IMR-90 (cell line): Measurements from ENCODE around the gene NCOA7. TPM values are rescaled to one million over a fixed set of nuclear protein-coding genes. Genes with fewer than 3 reads are reported as not detected.

ENCODE experiments used
- ATAC-seq: fragments of 200-7000 bp; cut with Tn5 transposase; 2 replicates; pipeline ENCODE4 v1.9.1; 2020; ENCODE audit warnings: low read depth, mild to moderate bottlenecking, moderate library complexity
- BruUV-seq: library from RNA; stranded (reverse); fragments of 400-500 nt; replicated peaks from 2 replicates; lab custom pipeline; 2021; lab: Mats Ljungman, UMichigan
- CTCF ChIA-PET: fragments of 300-600 bp; formaldehyde crosslinking; extraction: SDS; loops from one replicate; lab custom pipeline; 2021; ENCODE audit warnings: antibody characterized with exemption; lab: Yijun Ruan, JAX
- POLR2A ChIA-PET: fragments of 300-600 bp; sonication (Branson Sonifier 250); formaldehyde crosslinking; loops from one replicate; lab custom pipeline; 2022; ENCODE audit warnings: antibody characterized with exemption; ENCODE audit not compliant: unreplicated experiment; lab: Charles Lee
- DNase-seq: peaks from one replicate; pipeline ENCODE4 v3.0.0; 2013
- H2AFZ ChIP-seq: replicated peaks from 2 replicates; pipeline ENCODE3; 2013; ENCODE audit warnings: low read length, mild to moderate bottlenecking; ENCODE audit not compliant: poor library complexity
- H2AK5ac ChIP-seq: 2 replicates; pipeline ENCODE4 v1.6.1; 2013; ENCODE audit warnings: low read depth, low read length, inconsistent platforms
- H2AK9ac ChIP-seq: replicated peaks from 2 replicates; pipeline ENCODE3; 2013; ENCODE audit warnings: mild to moderate bottlenecking, low read depth, low read length, moderate library complexity; ENCODE audit not compliant: poor library complexity
- H2BK120ac ChIP-seq: 2 replicates; pipeline ENCODE4 v1.6.1; 2013; ENCODE audit warnings: low read depth, low read length, inconsistent platforms
- H2BK15ac ChIP-seq: 3 replicates; pipeline ENCODE4 v1.6.1; 2013; ENCODE audit warnings: low read depth, low read length, inconsistent platforms
- H2BK20ac ChIP-seq: 2 replicates; pipeline ENCODE4 v1.6.1; 2013; ENCODE audit warnings: low read depth, mild to moderate bottlenecking, inconsistent platforms, low read length, moderate library complexity
- H2BK5ac ChIP-seq: 2 replicates; pipeline ENCODE4 v1.6.1; 2013; ENCODE audit warnings: mild to moderate bottlenecking, low read depth, low read length, inconsistent platforms; ENCODE audit not compliant: poor library complexity, severe bottlenecking
- H3K14ac ChIP-seq: replicated peaks from 2 replicates; pipeline ENCODE4 v1.6.1; 2013; ENCODE audit warnings: low read depth, low read length, inconsistent platforms
- H3K18ac ChIP-seq: 2 replicates; pipeline ENCODE4 v1.6.1; 2013; ENCODE audit warnings: low read depth, low read length, control low read depth
- H3K23ac ChIP-seq: 2 replicates; pipeline ENCODE4 v1.6.1; 2013; ENCODE audit warnings: low read depth, low read length, inconsistent platforms
- H3K27ac ChIP-seq: 2 replicates; pipeline ENCODE4 v1.5.1; 2013; ENCODE audit warnings: mild to moderate bottlenecking, control low read depth, low read length; ENCODE audit not compliant: insufficient read depth
- H3K27me3 ChIP-seq: 2 replicates; pipeline ENCODE4 v1.6.1; 2013; ENCODE audit warnings: low read length; ENCODE audit not compliant: control insufficient read depth, insufficient read depth
- H3K36me3 ChIP-seq: 2 replicates; pipeline ENCODE4 v1.6.1; 2013; ENCODE audit warnings: low read length, mixed read lengths; ENCODE audit not compliant: control insufficient read depth, insufficient read depth
- H3K4ac ChIP-seq: 2 replicates; pipeline ENCODE4 v1.6.1; 2013; ENCODE audit warnings: low read depth, low read length, inconsistent platforms
- H3K4me1 ChIP-seq: 2 replicates; pipeline ENCODE4 v1.6.1; 2013; ENCODE audit warnings: low read length, mixed read lengths; ENCODE audit not compliant: control insufficient read depth, insufficient read depth
- H3K4me2 ChIP-seq: 2 replicates; pipeline ENCODE4 v1.6.1; 2013; ENCODE audit warnings: low read depth, mild to moderate bottlenecking, control low read depth, low read length, moderate library complexity
- H3K4me3 ChIP-seq: 2 replicates; pipeline ENCODE4 v1.5.1; 2013; ENCODE audit warnings: low read depth, mild to moderate bottlenecking, control low read depth, low read length, moderate library complexity; ENCODE audit not compliant: insufficient read depth
- H3K56ac ChIP-seq: 2 replicates; pipeline ENCODE4 v1.6.1; 2013; ENCODE audit warnings: low read length, inconsistent platforms; ENCODE audit not compliant: insufficient read depth; ENCODE audit errors: extremely low read depth
- H3K79me1 ChIP-seq, 2 experiments: 2 replicates each; pipeline ENCODE4 v1.6.1; 2013; ENCODE audit warnings: low read length in 2 of 2, inconsistent platforms in 1 of 2, low read depth in 1 of 2
- H3K9ac ChIP-seq: 2 replicates; pipeline ENCODE4 v1.6.1; 2013; ENCODE audit warnings: low read depth, low read length, control low read depth
- H3K9me1 ChIP-seq: 2 replicates; pipeline ENCODE4 v1.6.1; 2013; ENCODE audit warnings: low read length, inconsistent platforms; ENCODE audit not compliant: insufficient read depth
- H3K9me3 ChIP-seq: 2 replicates; pipeline ENCODE4 v1.6.1; 2013; ENCODE audit warnings: low read length; ENCODE audit not compliant: control insufficient read depth, insufficient read depth
- H4K20me1 ChIP-seq: 2 replicates; pipeline ENCODE4 v1.6.1; 2013; ENCODE audit warnings: low read length, inconsistent platforms; ENCODE audit not compliant: insufficient read depth
- H4K5ac ChIP-seq: 2 replicates; pipeline ENCODE4 v1.6.1; 2013; ENCODE audit warnings: mild to moderate bottlenecking, low read depth, low read length, control low read depth
- H4K8ac ChIP-seq, 2 experiments: 2 replicates each; pipeline ENCODE4 v1.6.1; 2013; ENCODE audit warnings: low read depth in 2 of 2, low read length in 2 of 2, control low read depth in 1 of 2, inconsistent platforms in 1 of 2
- H4K91ac ChIP-seq: 2 replicates; pipeline ENCODE4 v1.6.1; 2013; ENCODE audit warnings: low read depth, low read length, inconsistent platforms; ENCODE audit not compliant: insufficient read depth
- CTCF ChIP-seq: conservative IDR thresholded peaks from 2 replicates; pipeline ENCODE4 v1.5.1; 2012; ENCODE audit warnings: mild to moderate bottlenecking, low read depth, low read length, improper control_type of control experiment
- FOS ChIP-seq: fragments of 150-350 bp; IDR thresholded peaks from 2 replicates; pipeline ENCODE4 v1.6.1; 2016; ENCODE audit warnings: low read depth, low read length
- MAFK ChIP-seq: IDR thresholded peaks from 2 replicates; pipeline ENCODE4 v1.6.1; 2012; ENCODE audit warnings: low read depth, low read length, improper control_type of control experiment
- RAD21 ChIP-seq: IDR thresholded peaks from 2 replicates; pipeline ENCODE4 v1.6.1; 2012; ENCODE audit warnings: low read length, improper control_type of control experiment
- RFX5 ChIP-seq: IDR thresholded peaks from 2 replicates; pipeline ENCODE4 v1.8.0; 2012; ENCODE audit warnings: low read depth, mild to moderate bottlenecking, low read length, moderate library complexity
- WGBS, 2 experiments: methylation state at CpG; one replicate each; pipeline versions ENCODE4 v1.1.5 to v1.1.7; 2013; ENCODE audit warnings: missing lambda C conversion rate in 2 of 2; ENCODE audit not compliant: insufficient read length in 1 of 2; ENCODE audit errors: extremely low coverage in 2 of 2; 5-methylcytosine and 5-hydroxymethylcytosine counted together
- dilution Hi-C: fragments of 300-500 bp; cut with HindIII; formaldehyde crosslinking; loops from one replicate; pipeline ENCODE4 v1.14.3; 2018; ENCODE audit warnings: low sequenced_read_pairs; ENCODE audit not compliant: unreplicated experiment
- in situ Hi-C: fragments of 300-500 bp; cut with MboI; formaldehyde crosslinking; loops from 3 replicates; pipeline ENCODE4 v1.14.3; 2019; ENCODE audit warnings: low sequenced_read_pairs, inconsistent platforms, mixed read lengths
- intact Hi-C: fragments of 100-400 bp; cut with micrococcal nuclease; formaldehyde crosslinking; loops from 2 replicates; pipeline ENCODE4 v1.10.0; 2022
- polyA plus RNA-seq, 3 experiments: library from polyadenylated mRNA; depleted of rRNA; stranded (reverse); fragments of >200 nt; gene quantifications; 2 replicates each; pipeline ENCODE4 v1.2.3, GENCODE V29; 2012; ENCODE audit warnings: low replicate concordance in 1 of 3
- total RNA-seq: library from RNA; depleted of rRNA; stranded (reverse); fragments of >200 nt; gene quantifications from 2 replicates; pipeline ENCODE4 v1.2.3, GENCODE V29; 2012

The NCOA7 gene
- total and polyA plus RNA-seq, 2 of the 4 experiments (the other 2 are of a cell fraction) = 12.6 to 12.9 TPM

GRCh38 chr6:125789576-125790357 lies 993 bp upstream of the NCOA7 start (continued):
- TF ChIP-seq MAFK (no peak), FOS (no peak), RAD21 (no peak)

- dilution Hi-C loops = no loop called here
- WGBS, 2 experiments = 0% methylated on average over 1 of the region's 28 CpGs; no CpG with 5 or more reads in 1 of the 2 experiments
Measured at GRCh38 chr6:125791151-125791819, 525 bp downstream of the NCOA7 start.

More at GRCh38 chr6:125791151-125791819, 525 bp downstream of the NCOA7 start:
- Histone ChIP-seq H2AK9ac (peak overlapping the region; percentile 75), H2BK120ac (no peak overlapping the region), H3K4me2 (peak overlapping the region; percentile 100), H3K27ac (peak overlapping the region; percentile 26; the same call in 1 of the 2 replicates), H3K23ac (peak overlapping the region; percentile 79), H3K27me3 (no peaks in the 10 kb centered on the region), H3K9me3 (no peaks in the 10 kb centered on the region), H2AK5ac (no peak overlapping the region), H2BK5ac (peak overlapping the region; percentile 34), H3K18ac (no peak overlapping the region; the same call in 1 of the 2 replicates), H2BK20ac (no peak overlapping the region), H3K9ac (peak overlapping the region; percentile 60), H3K36me3 (no peaks in the 10 kb centered on the region), H3K4me1 (peaks cover 8% of the 10 kb centered on the region), H4K8ac (peak overlapping the region in 1 of 2 experiments; percentile 18; a peak in 2 of 4 replicates), H3K4ac (peak overlapping the region; percentile 17; the same call in 1 of the 2 replicates), H4K20me1 (no peaks in the 10 kb centered on the region), H2BK15ac (no peak overlapping the region), H3K9me1 (no peaks in the 10 kb centered on the region), H4K91ac (no peak overlapping the region), H4K5ac (peak overlapping the region; percentile 20; the same call in 1 of the 2 replicates), H2AFZ (peak overlapping the region; percentile 85), H3K56ac (no peak overlapping the region), H3K4me3 (peak overlapping the region; percentile 83), H3K79me1 (peaks cover 9 to 28% of the 10 kb centered on the region in 2 experiments), H3K14ac (peak overlapping the region; percentile 62)
- ATAC-seq (no peak), DNase-seq (peak; percentile 52)
- ChIA-PET POLR2A (interaction anchor here (1.0 to 1.3 kb wide), 3 partner anchors 10 to 166 kb away, joined by 3 read pairs; no protein-coding TSS in a partner anchor), CTCF (interaction anchor here (0.5 to 4.9 kb wide), 15 partner anchors 10 to 490 kb away, joined by 3 to 45 read pairs (median 3); partner anchors contain the start of gene HINT3)
- TF ChIP-seq CTCF (peak; percentile 56), RAD21 (peak; percentile 49), RFX5 (no peak)
- no TSS peak for BruUV-seq
- in situ Hi-C loops = no loop called here
- intact Hi-C loops = loop anchor here (5.0 kb wide), 1 partner anchor 66 kb away; no protein-coding TSS in a partner anchor
